GM11168 (cell line): ENCODE data around the gene PLET1.

ENCODE experiments used
- in situ Hi-C: fragments of 300-500 bp; cut with MboI; formaldehyde crosslinking; loops from one replicate; pipeline ENCODE4 v1.12.0; 2022; ENCODE audit warnings: low sequenced_read_pairs; ENCODE audit not compliant: unreplicated experiment

PLET1 gene

GRCh38 chr11:112288021-112288420 lies 27.4 kb upstream of the PLET1 start:
- in situ Hi-C loops, result no loop called here

GRCh38 chr11:112285841-112286311 lies 25.2 kb upstream of the PLET1 start:
- in situ Hi-C loops, result no loop called here

- in situ Hi-C loops, result loop anchor here (5.0 kb wide), 1 partner anchor 59 kb away; no protein-coding TSS in a partner anchor
Observed at GRCh38 chr11:112281726-112282125, 21.1 kb upstream of the PLET1 start.

- in situ Hi-C loops, result loop anchor here (5.0 kb wide), 1 partner anchor 58 kb away; no protein-coding TSS in a partner anchor
Observed at GRCh38 chr11:112280268-112281126, 19.8 kb upstream of the PLET1 start.

- in situ Hi-C loops, result loop anchor here (5.0 kb wide), 1 partner anchor 58 kb away; no protein-coding TSS in a partner anchor
Observed at GRCh38 chr11:112279901-112280267, 19.2 kb upstream of the PLET1 start.

GRCh38 chr11:112278803-112279202 lies 18.1 kb upstream of the PLET1 start:
- in situ Hi-C loops, result no loop called here

- in situ Hi-C loops, result no loop called here
Observed at GRCh38 chr11:112277941-112278340, 17.3 kb upstream of the PLET1 start.

- in situ Hi-C loops, result no loop called here
Observed at GRCh38 chr11:112277029-112277428, 16.4 kb upstream of the PLET1 start.

- in situ Hi-C loops, result no loop called here
Observed at GRCh38 chr11:112274007-112274783, 13.5 kb upstream of the PLET1 start.

- in situ Hi-C loops, result no loop called here
Observed at GRCh38 chr11:112273066-112273465, 12.4 kb upstream of the PLET1 start.

GRCh38 chr11:112271242-112271641 lies 10.6 kb upstream of the PLET1 start:
- in situ Hi-C loops, result no loop called here

- in situ Hi-C loops, result no loop called here
Observed at GRCh38 chr11:112270551-112271180, 10.0 kb upstream of the PLET1 start.

GRCh38 chr11:112269139-112269538 lies 8.5 kb upstream of the PLET1 start:
- in situ Hi-C loops, result no loop called here

GRCh38 chr11:112268406-112268805 lies 7.7 kb upstream of the PLET1 start:
- in situ Hi-C loops, result no loop called here

GRCh38 chr11:112267188-112267591 lies 6.5 kb upstream of the PLET1 start:
- in situ Hi-C loops, result no loop called here

GRCh38 chr11:112266410-112266778 lies 5.7 kb upstream of the PLET1 start:
- in situ Hi-C loops, result no loop called here

GRCh38 chr11:112265659-112266409 lies 5.2 kb upstream of the PLET1 start:
- in situ Hi-C loops, result no loop called here

- in situ Hi-C loops, result no loop called here
Observed at GRCh38 chr11:112255067-112255720, 5.5 kb downstream of the PLET1 start.

GRCh38 chr11:112253605-112254242 lies 6.9 kb downstream of the PLET1 start:
- in situ Hi-C loops, result no loop called here
